ENCODE measurements around the gene LEKR1.

Gene LEKR1

GRCh38 chr3:156834435-156834834 lies 8.3 kb downstream of the LEKR1 start:
- Histone ChIP-seq H3K4me1 (ENCODE audit: control insufficient read depth in 1 of 2, insufficient read depth in 2 of 2, low read length in 2 of 2) (no peaks in the 10 kb centered on the region), H2BK5ac (ENCODE audit: low read depth, low read length, poor library complexity) (no peak overlapping the region), H3K27me3 (ENCODE audit: insufficient read depth, low read length) (no peaks in the 10 kb centered on the region), H3K9ac (ENCODE audit: low read length) (no peak overlapping the region), H3K4ac (ENCODE audit: low read depth, low read length) (no peak overlapping the region), H3K14ac (ENCODE audit: low read length) (no peak overlapping the region), H3K4me2 (ENCODE audit: low read length) (no peak overlapping the region), H3K9me3 (ENCODE audit: insufficient read depth, low read depth, low read length) (no peaks in the 10 kb centered on the region), H3K79me2 (ENCODE audit: control insufficient read depth, insufficient read depth, low read length, poor library complexity) (no peaks in the 10 kb centered on the region), H2BK12ac (ENCODE audit: low read length) (no peak overlapping the region), H2AK5ac (ENCODE audit: low read length) (no peak overlapping the region), H2AFZ (ENCODE audit: insufficient read depth, low read length, poor library complexity) (no peak overlapping the region), H4K8ac (ENCODE audit: low read depth, low read length) (no peak overlapping the region), H3K23ac (ENCODE audit: low read length) (no peak overlapping the region), H2BK120ac (ENCODE audit: insufficient read depth, low read length, poor library complexity) (no peak overlapping the region), H4K12ac (ENCODE audit: low read depth, low read length) (no peak overlapping the region), H3K36me3 (ENCODE audit: control insufficient read depth in 1 of 2, insufficient read depth in 2 of 2, low read length in 2 of 2) (no peaks in the 10 kb centered on the region), H3K18ac (ENCODE audit: low read length) (no peak overlapping the region), H3K79me1 (ENCODE audit: low read length) (no peaks in the 10 kb centered on the region), H3K27ac (ENCODE audit: low read depth, low read length) (no peak overlapping the region), H4K91ac (ENCODE audit: low read depth, low read length) (no peak overlapping the region), H3K4me3 (ENCODE audit: low read depth, low read length) (no peak overlapping the region)
- no peak for DNase-seq
- 100% methylated on average over 1 of the region's 2 CpGs for whole genome bisulfite sequencing (ENCODE audit: extremely low coverage, insufficient coverage, insufficient read length)

DNA sequence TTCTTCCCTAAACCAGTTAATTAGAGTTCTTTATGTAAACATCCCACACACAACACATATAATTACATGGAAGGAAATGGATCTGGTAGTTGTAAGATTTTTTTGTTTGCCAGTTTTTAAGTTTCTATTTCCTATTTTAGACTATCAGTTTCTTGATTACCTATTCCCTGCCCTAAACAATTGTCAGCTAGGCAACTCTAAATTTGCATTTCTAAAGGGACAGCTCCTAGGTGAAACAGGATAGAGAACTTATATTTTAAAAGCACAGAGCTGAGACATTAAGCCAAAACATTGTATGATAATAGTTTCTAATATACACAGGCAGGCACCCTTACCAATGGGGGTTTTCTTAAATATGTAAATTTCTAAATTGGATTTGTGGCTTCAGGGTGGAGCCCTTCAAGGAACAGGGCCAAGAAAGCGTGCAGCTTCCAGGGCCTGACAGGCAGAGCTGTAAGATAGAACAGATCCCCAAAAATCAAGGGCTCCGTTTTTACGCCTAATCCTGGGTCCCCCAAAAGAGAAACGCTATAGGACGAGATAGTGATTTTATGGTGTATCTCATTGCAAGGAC lies 8.9 kb downstream of the LEKR1 start:
- Histone ChIP-seq H3K79me2 (ENCODE audit: control insufficient read depth, insufficient read depth, low read length, poor library complexity) (no peaks in the 10 kb centered on the region), H2BK12ac (ENCODE audit: low read length) (no peak overlapping the region), H3K36me3 (ENCODE audit: control insufficient read depth in 1 of 2, insufficient read depth in 2 of 2, low read length in 2 of 2) (no peaks in the 10 kb centered on the region), H3K4me3 (ENCODE audit: low read depth, low read length) (no peak overlapping the region), H3K4me2 (ENCODE audit: low read length) (no peak overlapping the region), H2AK5ac (ENCODE audit: low read length) (no peak overlapping the region), H3K14ac (ENCODE audit: low read length) (no peak overlapping the region), H4K8ac (ENCODE audit: low read depth, low read length) (no peak overlapping the region), H3K9me3 (ENCODE audit: insufficient read depth, low read depth, low read length) (no peaks in the 10 kb centered on the region), H3K9ac (ENCODE audit: low read length) (no peak overlapping the region), H3K27ac (ENCODE audit: low read depth, low read length) (no peak overlapping the region), H3K23ac (ENCODE audit: low read length) (no peak overlapping the region), H3K4ac (ENCODE audit: low read depth, low read length) (no peak overlapping the region), H3K79me1 (ENCODE audit: low read length) (no peaks in the 10 kb centered on the region), H4K91ac (ENCODE audit: low read depth, low read length) (no peak overlapping the region), H2BK120ac (ENCODE audit: insufficient read depth, low read length, poor library complexity) (no peak overlapping the region), H3K4me1 (ENCODE audit: control insufficient read depth in 1 of 2, insufficient read depth in 2 of 2, low read length in 2 of 2) (no peaks in the 10 kb centered on the region), H3K27me3 (ENCODE audit: insufficient read depth, low read length) (no peaks in the 10 kb centered on the region), H4K12ac (ENCODE audit: low read depth, low read length) (no peak overlapping the region), H3K18ac (ENCODE audit: low read length) (no peak overlapping the region), H2AFZ (ENCODE audit: insufficient read depth, low read length, poor library complexity) (no peak overlapping the region), H2BK5ac (ENCODE audit: low read depth, low read length, poor library complexity) (no peak overlapping the region)
- DNase-seq: no peak
- no CpG with 5 or more reads among the region's 5 CpGs for WGBS (ENCODE audit: extremely low coverage, insufficient coverage, insufficient read length)

DNA sequence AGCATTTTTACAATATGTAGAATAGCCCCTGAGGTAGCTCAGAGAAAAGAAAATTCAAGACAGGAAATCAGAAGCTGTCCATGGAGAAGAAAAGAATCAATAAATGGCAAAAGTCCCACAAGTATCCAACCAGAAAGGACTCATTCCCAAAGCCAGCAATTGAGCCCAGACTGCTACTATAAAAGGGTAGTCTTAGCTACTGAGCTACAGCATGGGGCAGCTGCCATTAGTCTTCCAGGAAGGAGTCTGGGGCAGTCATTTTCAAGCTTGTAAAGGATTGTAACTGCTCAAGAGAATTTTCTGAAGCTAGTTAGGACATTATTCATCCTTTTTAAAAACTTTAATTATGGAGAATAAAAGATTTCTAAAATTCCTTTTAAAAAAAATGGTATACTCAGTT lies 10.5 kb downstream of the LEKR1 start:
- DNase-seq: no peak
- H3K4ac ChIP-seq (ENCODE audit: low read depth, low read length): no peak overlapping the region
- no peak overlapping the region for H3K4me3 ChIP-seq (ENCODE audit: low read depth, low read length)
- no peak overlapping the region for H2BK120ac ChIP-seq (ENCODE audit: insufficient read depth, low read length, poor library complexity)
- no peak overlapping the region for H3K18ac ChIP-seq (ENCODE audit: low read length)
- no peak overlapping the region for H3K9ac ChIP-seq (ENCODE audit: low read length)
- no peaks in the 10 kb centered on the region for H3K27me3 ChIP-seq (ENCODE audit: insufficient read depth, low read length)
- H4K8ac ChIP-seq (ENCODE audit: low read depth, low read length): no peak overlapping the region
- no peak overlapping the region for H2BK5ac ChIP-seq (ENCODE audit: low read depth, low read length, poor library complexity)
- H2AFZ ChIP-seq (ENCODE audit: insufficient read depth, low read length, poor library complexity): no peak overlapping the region
- no peak overlapping the region for H3K4me2 ChIP-seq (ENCODE audit: low read length)
- H2BK12ac ChIP-seq (ENCODE audit: low read length): no peak overlapping the region
- no peaks in the 10 kb centered on the region for H3K79me1 ChIP-seq (ENCODE audit: low read length)
- H3K14ac ChIP-seq (ENCODE audit: low read length): no peak overlapping the region
- H4K12ac ChIP-seq (ENCODE audit: low read depth, low read length): no peak overlapping the region
- H2AK5ac ChIP-seq (ENCODE audit: low read length): no peak overlapping the region
- no peak overlapping the region for H4K91ac ChIP-seq (ENCODE audit: low read depth, low read length)
- H3K9me3 ChIP-seq (ENCODE audit: insufficient read depth, low read depth, low read length): no peaks in the 10 kb centered on the region
- H3K23ac ChIP-seq (ENCODE audit: low read length): no peak overlapping the region
- H3K79me2 ChIP-seq (ENCODE audit: control insufficient read depth, insufficient read depth, low read length, poor library complexity): no peaks in the 10 kb centered on the region
- H3K4me1 ChIP-seq (ENCODE audit: control insufficient read depth in 1 of 2, insufficient read depth in 2 of 2, low read length in 2 of 2): no peaks in the 10 kb centered on the region
- no peaks in the 10 kb centered on the region for H3K36me3 ChIP-seq (ENCODE audit: control insufficient read depth in 1 of 2, insufficient read depth in 2 of 2, low read length in 2 of 2)
- H3K27ac ChIP-seq (ENCODE audit: low read depth, low read length): no peak overlapping the region

DNA sequence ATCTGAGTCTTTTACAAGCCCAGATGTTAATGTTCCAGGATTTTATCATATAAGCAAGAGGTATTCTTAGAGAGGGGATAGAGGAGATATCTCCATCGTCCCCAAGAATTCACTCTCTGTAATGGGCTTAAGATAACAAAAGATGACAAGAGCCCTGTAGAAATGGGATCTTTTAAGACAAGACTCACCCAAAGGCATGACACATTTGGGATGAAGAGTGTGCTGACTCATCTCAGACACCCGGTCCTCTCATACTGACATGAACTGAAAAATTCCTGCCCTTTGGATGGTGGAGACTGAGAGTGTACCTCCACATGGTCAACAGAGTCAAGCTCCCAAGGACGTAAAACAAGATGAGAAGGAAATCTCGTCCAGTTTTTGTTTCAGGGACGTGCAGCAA lies 11.0 kb downstream of the LEKR1 start:
- Histone ChIP-seq H3K4me1 (ENCODE audit: control insufficient read depth in 1 of 2, insufficient read depth in 2 of 2, low read length in 2 of 2) (no peaks in the 10 kb centered on the region), H4K12ac (ENCODE audit: low read depth, low read length) (no peak overlapping the region), H3K36me3 (ENCODE audit: control insufficient read depth in 1 of 2, insufficient read depth in 2 of 2, low read length in 2 of 2) (no peaks in the 10 kb centered on the region), H3K4me2 (ENCODE audit: low read length) (no peak overlapping the region), H2AK5ac (ENCODE audit: low read length) (no peak overlapping the region), H3K4ac (ENCODE audit: low read depth, low read length) (no peak overlapping the region), H3K9ac (ENCODE audit: low read length) (no peak overlapping the region), H3K14ac (ENCODE audit: low read length) (no peak overlapping the region), H3K4me3 (ENCODE audit: low read depth, low read length) (no peak overlapping the region), H3K9me3 (ENCODE audit: insufficient read depth, low read depth, low read length) (no peaks in the 10 kb centered on the region), H3K18ac (ENCODE audit: low read length) (no peak overlapping the region), H3K23ac (ENCODE audit: low read length) (no peak overlapping the region), H3K79me1 (ENCODE audit: low read length) (no peaks in the 10 kb centered on the region), H4K91ac (ENCODE audit: low read depth, low read length) (no peak overlapping the region), H4K8ac (ENCODE audit: low read depth, low read length) (no peak overlapping the region), H3K27ac (ENCODE audit: low read depth, low read length) (no peak overlapping the region), H2BK12ac (ENCODE audit: low read length) (no peak overlapping the region), H2BK120ac (ENCODE audit: insufficient read depth, low read length, poor library complexity) (no peak overlapping the region), H2AFZ (ENCODE audit: insufficient read depth, low read length, poor library complexity) (no peak overlapping the region), H3K79me2 (ENCODE audit: control insufficient read depth, insufficient read depth, low read length, poor library complexity) (no peaks in the 10 kb centered on the region), H2BK5ac (ENCODE audit: low read depth, low read length, poor library complexity) (no peak overlapping the region), H3K27me3 (ENCODE audit: insufficient read depth, low read length) (no peaks in the 10 kb centered on the region)
- no CpG with 5 or more reads among the region's 5 CpGs for WGBS (ENCODE audit: extremely low coverage, insufficient coverage, insufficient read length)
- DNase-seq: no peak

Data from trophoblast cell (in vitro differentiated cells and primary cell).